GM21723 (cell line): ENCODE data around the gene NFKBIE.

ENCODE experiments used
- ATAC-seq: cut with Tn5 transposase; IDR thresholded peaks from one replicate; pipeline ENCODE4 v1.9.1; 2021; ENCODE audit warnings: mild to moderate bottlenecking, moderate library complexity; ENCODE audit not compliant: unreplicated experiment

Gene NFKBIE

GRCh38 chr6:44214307-44214706, 51.0 kb downstream of the NFKBIE start:
- ATAC-seq: no peak

- no peak for ATAC-seq
Observed at GRCh38 chr6:44211284-44211683, 54.1 kb downstream of the NFKBIE start.
